Stimulated activated CD4-positive, alpha-beta T cell treated with anti-CD3 and anti-CD28 coated beads, Interleukin-4, amount 100 ng/mL, for 4 hours (primary cell): ENCODE data around the gene OR4B1.

Source experiments
- DNase-seq, 2 experiments: peaks; one replicate each; pipeline ENCODE4 v3.0.0-alpha.2; 2020

OR4B1 gene

DNA sequence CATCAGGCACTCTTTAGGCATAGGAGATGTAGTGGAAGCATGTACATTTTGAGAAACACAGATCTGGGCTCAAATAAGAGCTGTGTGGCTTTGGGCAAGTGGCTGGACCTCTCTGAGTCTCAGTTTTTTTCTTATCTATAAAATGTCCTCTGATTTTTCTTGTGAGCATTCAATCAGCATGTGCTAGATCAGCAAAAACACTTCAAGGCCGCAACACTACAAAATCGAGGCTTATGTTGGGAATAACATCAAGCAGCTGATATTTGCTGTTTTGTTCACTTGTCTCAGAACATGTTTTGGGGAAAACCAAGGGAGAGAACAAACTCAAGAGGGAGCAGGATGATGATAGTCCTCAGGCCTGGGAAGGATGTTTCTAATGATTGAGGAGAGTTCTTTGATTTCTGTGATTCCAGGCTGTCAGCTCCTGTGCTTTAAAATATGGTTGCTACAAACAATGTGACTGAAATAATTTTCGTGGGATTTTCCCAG lies 46.9 kb downstream of the OR4B1 start, which contains the start of gene OR4X1:
OR4X1 (plus strand) TSS at position 439 of the 489 bp plus-strand sequence; CDS start at position 439, 0 bp downstream.
- DNase-seq: no peak
